ENCODE measurements around the gene EVPL. TPM values are rescaled to one million over a fixed set of nuclear protein-coding genes. Genes with fewer than 3 reads are reported as not detected.
"Not testable (repeated sequence)": the region's sequence is repeated elsewhere in the genome, so short reads cannot be mapped to it uniquely, and the experiment has no call there.

The EVPL gene
- total and polyA plus RNA-seq, 2 of the 13 experiments (the other 11 are each of a cell fraction or from before 2014, with no cell fraction given): 2.1 to 8.2 TPM

- no peak for TF ChIP-seq ZNF570 (CRISPR knock-in tag; IDR thresholded peaks at IDR 0.05; ENCODE audit: borderline replicate concordance)
- no peak for TF ChIP-seq EHMT2 (IDR thresholded peaks at IDR 0.05; ENCODE audit: borderline replicate concordance, low read depth, low read length)
- TF ChIP-seq TCF7 (IDR thresholded peaks at IDR 0.05; ENCODE audit: low read depth): peak; percentile 44; the same call in 1 of the 2 replicates
- TF ChIP-seq, protein P1, sequence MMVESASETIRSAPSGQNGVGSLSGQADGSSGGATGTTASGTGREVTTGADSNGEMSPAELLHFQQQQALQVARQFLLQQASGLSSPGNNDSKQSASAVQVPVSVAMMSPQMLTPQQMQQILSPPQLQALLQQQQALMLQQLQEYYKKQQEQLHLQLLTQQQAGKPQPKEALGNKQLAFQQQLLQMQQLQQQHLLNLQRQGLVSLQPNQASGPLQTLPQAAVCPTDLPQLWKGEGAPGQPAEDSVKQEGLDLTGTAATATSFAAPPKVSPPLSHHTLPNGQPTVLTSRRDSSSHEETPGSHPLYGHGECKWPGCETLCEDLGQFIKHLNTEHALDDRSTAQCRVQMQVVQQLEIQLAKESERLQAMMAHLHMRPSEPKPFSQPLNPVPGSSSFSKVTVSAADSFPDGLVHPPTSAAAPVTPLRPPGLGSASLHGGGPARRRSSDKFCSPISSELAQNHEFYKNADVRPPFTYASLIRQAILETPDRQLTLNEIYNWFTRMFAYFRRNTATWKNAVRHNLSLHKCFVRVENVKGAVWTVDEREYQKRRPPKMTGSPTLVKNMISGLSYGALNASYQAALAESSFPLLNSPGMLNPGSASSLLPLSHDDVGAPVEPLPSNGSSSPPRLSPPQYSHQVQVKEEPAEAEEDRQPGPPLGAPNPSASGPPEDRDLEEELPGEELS (CRISPR knock-in tag; IDR thresholded peaks at IDR 0.05): peak; percentile 24; the same call in 1 of the 2 replicates
- TF ChIP-seq ETV5 (CRISPR knock-in tag; IDR thresholded peaks at IDR 0.05; ENCODE audit: borderline replicate concordance): peak; percentile 31; the same call in 1 of the 2 replicates
- TF ChIP-seq THAP8 (CRISPR knock-in tag; IDR thresholded peaks at IDR 0.05; ENCODE audit: borderline replicate concordance): no peak
- TF ChIP-seq ZNF747 (CRISPR knock-in tag; IDR thresholded peaks at IDR 0.05; ENCODE audit: borderline replicate concordance): no peak
- TF ChIP-seq, protein P2, sequence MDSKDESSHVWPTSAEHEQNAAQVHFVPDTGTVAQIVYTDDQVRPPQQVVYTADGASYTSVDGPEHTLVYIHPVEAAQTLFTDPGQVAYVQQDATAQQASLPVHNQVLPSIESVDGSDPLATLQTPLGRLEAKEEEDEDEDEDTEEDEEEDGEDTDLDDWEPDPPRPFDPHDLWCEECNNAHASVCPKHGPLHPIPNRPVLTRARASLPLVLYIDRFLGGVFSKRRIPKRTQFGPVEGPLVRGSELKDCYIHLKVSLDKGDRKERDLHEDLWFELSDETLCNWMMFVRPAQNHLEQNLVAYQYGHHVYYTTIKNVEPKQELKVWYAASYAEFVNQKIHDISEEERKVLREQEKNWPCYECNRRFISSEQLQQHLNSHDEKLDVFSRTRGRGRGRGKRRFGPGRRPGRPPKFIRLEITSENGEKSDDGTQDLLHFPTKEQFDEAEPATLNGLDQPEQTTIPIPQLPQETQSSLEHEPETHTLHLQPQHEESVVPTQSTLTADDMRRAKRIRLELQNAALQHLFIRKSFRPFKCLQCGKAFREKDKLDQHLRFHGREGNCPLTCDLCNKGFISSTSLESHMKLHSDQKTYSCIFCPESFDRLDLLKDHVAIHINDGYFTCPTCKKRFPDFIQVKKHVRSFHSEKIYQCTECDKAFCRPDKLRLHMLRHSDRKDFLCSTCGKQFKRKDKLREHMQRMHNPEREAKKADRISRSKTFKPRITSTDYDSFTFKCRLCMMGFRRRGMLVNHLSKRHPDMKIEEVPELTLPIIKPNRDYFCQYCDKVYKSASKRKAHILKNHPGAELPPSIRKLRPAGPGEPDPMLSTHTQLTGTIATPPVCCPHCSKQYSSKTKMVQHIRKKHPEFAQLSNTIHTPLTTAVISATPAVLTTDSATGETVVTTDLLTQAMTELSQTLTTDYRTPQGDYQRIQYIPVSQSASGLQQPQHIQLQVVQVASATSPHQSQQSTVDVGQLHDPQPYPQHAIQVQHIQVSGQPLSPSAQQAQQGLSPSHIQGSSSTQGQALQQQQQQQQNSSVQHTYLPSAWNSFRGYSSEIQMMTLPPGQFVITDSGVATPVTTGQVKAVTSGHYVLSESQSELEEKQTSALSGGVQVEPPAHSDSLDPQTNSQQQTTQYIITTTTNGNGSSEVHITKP (CRISPR knock-in tag; IDR thresholded peaks at IDR 0.05; ENCODE audit: low read depth): peak; percentile 23; the same call in 1 of the 2 replicates
- TF ChIP-seq, protein P3, sequence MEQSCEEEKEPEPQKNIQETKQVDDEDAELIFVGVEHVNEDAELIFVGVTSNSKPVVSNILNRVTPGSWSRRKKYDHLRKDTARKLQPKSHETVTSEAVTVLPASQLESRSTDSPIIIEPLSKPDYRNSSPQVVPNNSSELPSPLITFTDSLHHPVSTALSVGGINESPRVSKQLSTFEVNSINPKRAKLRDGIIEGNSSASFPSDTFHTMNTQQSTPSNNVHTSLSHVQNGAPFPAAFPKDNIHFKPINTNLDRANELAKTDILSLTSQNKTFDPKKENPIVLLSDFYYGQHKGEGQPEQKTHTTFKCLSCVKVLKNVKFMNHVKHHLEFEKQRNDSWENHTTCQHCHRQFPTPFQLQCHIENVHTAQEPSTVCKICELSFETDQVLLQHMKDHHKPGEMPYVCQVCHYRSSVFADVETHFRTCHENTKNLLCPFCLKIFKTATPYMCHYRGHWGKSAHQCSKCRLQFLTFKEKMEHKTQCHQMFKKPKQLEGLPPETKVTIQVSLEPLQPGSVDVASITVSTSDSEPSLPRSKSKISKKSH (CRISPR knock-in tag; IDR thresholded peaks at IDR 0.05; ENCODE audit: borderline replicate concordance): no peak
Observed at GRCh38 chr17:75970011-75970523, 57.0 kb downstream of the EVPL start (continued).

GRCh38 chr17:75969044-75969443, 58.1 kb downstream of the EVPL start:
- peaks cover 75% of the 10 kb centered on the region for H3K79me2 ChIP-seq (ENCODE audit: insufficient read depth, low read length)
- 98% methylated on average over 10 of the region's 10 CpGs for WGBS (ENCODE audit: low lambda C conversion rate)
- ATAC-seq; DNase-seq (ENCODE audit: low spot score); BruUV-seq (replicated peaks); FAIRE-seq; CTCF ChIA-PET (ENCODE audit: low intra/inter-chr PET ratio, low total read pairs); H3K9ac ChIP-seq (ENCODE audit: insufficient read depth, low read depth, low read length); H3K4me2 ChIP-seq (ENCODE audit: low read depth, low read length); H3K4me3 ChIP-seq (replicated peaks in 1 of 3; ENCODE audit: insufficient read depth in 1 of 3, low read depth in 2 of 3, low read length in 3 of 3); intact Hi-C loops (cut with micrococcal nuclease; ENCODE audit: unreplicated experiment); H3K27ac ChIP-seq (ENCODE audit: extremely low read length, insufficient read depth, low read length); H3K27me3 ChIP-seq (ENCODE audit: control insufficient read depth in 1 of 2, insufficient read depth in 2 of 2, low read length in 2 of 2); H2AFZ ChIP-seq (ENCODE audit: low read length); H3K9me3 ChIP-seq (ENCODE audit: low read length); in situ Hi-C loops (cut with HindIII; ENCODE audit: extremely low pct_ligation_motif_present, low pct_unique_long_range_greater_than_20kb): not testable (repeated sequence)
- H3K4me1 ChIP-seq (ENCODE audit: insufficient read depth, low read length): peaks cover 51% of the 10 kb centered on the region
- POLR2A ChIA-PET: interaction anchor here (0.9 to 1.5 kb wide), 4 partner anchors 10 to 64 kb away, joined by 3 to 7 read pairs (median 4); partner anchors contain the start of genes ACOX1 and TEN1
- peaks cover 18 to 57% of the 10 kb centered on the region in 2 experiments for H3K36me3 ChIP-seq (replicated peaks in 1 of 2; ENCODE audit: control insufficient read depth in 1 of 2, insufficient read depth in 2 of 2, low read length in 2 of 2)
- H4K20me1 ChIP-seq (ENCODE audit: insufficient read depth, low read length): peaks cover 44% of the 10 kb centered on the region

Data from HepG2 (cell line).